Ovary (tissue), 3 donors: ENCODE data around the gene MYL10.

Experiments
- EP300 ChIP-seq: sonication (generic); formaldehyde crosslinking; IDR thresholded peaks from one replicate; pipeline ENCODE4 v1.6.1; 2017; ENCODE audit warnings: antibody characterized with exemption
- POLR2A ChIP-seq: fragments of 450-650 bp; IDR thresholded peaks from one replicate; pipeline ENCODE4 v1.6.1; 2017; ENCODE audit warnings: antibody characterized with exemption, mild to moderate bottlenecking, moderate library complexity
- TF ChIP-seq, protein P1 (sequence below), 3 donors: fragments of 450-650 bp in 2 of 3; fragments of 200-600 bp in 1 of 3; IDR thresholded peaks; one replicate each; pipeline versions ENCODE4 v1.5.1 to v1.8.0; 2016 to 2022; ENCODE audit warnings: antibody characterized with exemption in 3 of 3, mild to moderate bottlenecking in 1 of 3
- donor health status: DM: no; HTN: no; CAD: no.

DNA sequence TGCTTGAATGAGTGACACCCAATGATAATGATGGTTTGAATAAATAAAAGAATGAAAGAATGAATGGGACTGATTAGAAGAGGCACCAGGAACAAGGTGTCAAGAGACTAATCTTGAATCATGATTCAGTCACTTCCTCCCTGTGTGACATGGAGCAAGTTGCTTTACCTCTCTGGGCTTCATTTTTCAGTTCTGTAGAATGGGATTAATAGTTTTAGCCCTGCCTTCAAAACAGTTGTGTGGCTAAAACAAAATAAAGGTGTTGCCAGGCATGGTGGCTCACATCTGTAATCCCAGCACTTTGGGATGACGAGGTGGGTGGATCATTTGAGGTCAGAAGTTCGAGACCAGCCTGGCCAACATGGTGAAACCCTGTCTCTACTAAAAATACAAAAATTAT is 37.6 kb downstream of the MYL10 start:
- TF ChIP-seq POLR2A: no peak
- no peak for TF ChIP-seq EP300
- TF ChIP-seq, protein P1, sequence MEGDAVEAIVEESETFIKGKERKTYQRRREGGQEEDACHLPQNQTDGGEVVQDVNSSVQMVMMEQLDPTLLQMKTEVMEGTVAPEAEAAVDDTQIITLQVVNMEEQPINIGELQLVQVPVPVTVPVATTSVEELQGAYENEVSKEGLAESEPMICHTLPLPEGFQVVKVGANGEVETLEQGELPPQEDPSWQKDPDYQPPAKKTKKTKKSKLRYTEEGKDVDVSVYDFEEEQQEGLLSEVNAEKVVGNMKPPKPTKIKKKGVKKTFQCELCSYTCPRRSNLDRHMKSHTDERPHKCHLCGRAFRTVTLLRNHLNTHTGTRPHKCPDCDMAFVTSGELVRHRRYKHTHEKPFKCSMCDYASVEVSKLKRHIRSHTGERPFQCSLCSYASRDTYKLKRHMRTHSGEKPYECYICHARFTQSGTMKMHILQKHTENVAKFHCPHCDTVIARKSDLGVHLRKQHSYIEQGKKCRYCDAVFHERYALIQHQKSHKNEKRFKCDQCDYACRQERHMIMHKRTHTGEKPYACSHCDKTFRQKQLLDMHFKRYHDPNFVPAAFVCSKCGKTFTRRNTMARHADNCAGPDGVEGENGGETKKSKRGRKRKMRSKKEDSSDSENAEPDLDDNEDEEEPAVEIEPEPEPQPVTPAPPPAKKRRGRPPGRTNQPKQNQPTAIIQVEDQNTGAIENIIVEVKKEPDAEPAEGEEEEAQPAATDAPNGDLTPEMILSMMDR (IDR thresholded peaks at IDR 0.05): no peak
